Gastrocnemius medialis (tissue), 4 donors: ENCODE results near the gene CLDN34. TPM values are rescaled to one million over a fixed set of nuclear protein-coding genes. Genes with fewer than 3 reads are reported as not detected.

ENCODE experiments used
- ATAC-seq, 2 donors: fragments of 150-250 bp; one replicate each; pipeline ENCODE4 v1.9.1; 2016
- DNase-seq, 2 donors: peaks; one replicate each; pipeline ENCODE4 v3.0.0-alpha.2; 2019
- H3K27ac ChIP-seq, 4 donors: fragments of 200-600 bp; sonication (generic); 1 replicate in 1 of 4; 2 replicates in 3 of 4; pipeline ENCODE4 v1.5.1; 2016 to 2018; ENCODE audit warnings: mild to moderate bottlenecking in 2 of 4, moderate library complexity in 1 of 4
- H3K27me3 ChIP-seq, 3 donors: fragments of 200-600 bp; sonication (generic) in 2 of 3; 1 replicate in 1 of 3; 2 replicates in 2 of 3; pipeline versions ENCODE4 v1.5.1 to v1.6.0; 2016 to 2019; ENCODE audit warnings: mild to moderate bottlenecking in 1 of 3, moderate library complexity in 1 of 3
- H3K36me3 ChIP-seq, 2 donors: fragments of 200-600 bp; sonication (generic) in 1 of 2; one replicate each; pipeline ENCODE4 v1.5.1; 2017 to 2018
- H3K4me1 ChIP-seq, 2 donors: fragments of 200-600 bp; sonication (generic) in 1 of 2; one replicate each; pipeline ENCODE4 v1.5.1; 2016 to 2017; ENCODE audit warnings: mild to moderate bottlenecking in 2 of 2
- H3K4me3 ChIP-seq, 4 donors: fragments of 200-600 bp; sonication (generic) in 3 of 4; 1 replicate in 1 of 4; 2 replicates in 3 of 4; pipeline ENCODE4 v1.5.1; 2016 to 2019; ENCODE audit warnings: mild to moderate bottlenecking in 2 of 4
- H3K9me3 ChIP-seq, 3 donors: fragments of 200-600 bp; sonication (generic) in 2 of 3; 1 replicate in 1 of 3; 2 replicates in 2 of 3; pipeline ENCODE4 v1.5.1; 2016 to 2019
- CTCF ChIP-seq, 5 experiments: fragments of 450-650 bp in 3 of 5; fragments of 200-600 bp in 2 of 5; sonication (generic) in 2 of 5; IDR thresholded peaks in 4 of 5; conservative IDR thresholded peaks in 1 of 5; 1 replicate in 4 of 5; 2 replicates in 1 of 5; pipeline ENCODE4 v1.5.1; 2016 to 2019; ENCODE audit warnings: antibody characterized with exemption in 5 of 5, mild to moderate bottlenecking in 3 of 5, moderate library complexity in 3 of 5
- POLR2A ChIP-seq, 2 donors: fragments of 450-650 bp; IDR thresholded peaks; one replicate each; pipeline ENCODE4 v1.6.1; 2017; ENCODE audit warnings: antibody characterized with exemption in 2 of 2, mild to moderate bottlenecking in 2 of 2, moderate library complexity in 2 of 2
- in situ Hi-C, 4 donors: fragments of 200-750 bp; cut with MboI; loops; one replicate each; pipeline versions ENCODE4 v1.15.0 to v1.8.0; 2017; ENCODE audit warnings: low sequenced_read_pairs in 4 of 4
- intact Hi-C: fragments of 100-400 bp; cut with DNase I; formaldehyde crosslinking; loops from one replicate; pipeline ENCODE4 v1.15.1; 2023; ENCODE audit warnings: low total_unique reads
- total RNA-seq, 4 donors: library from RNA; depleted of rRNA; stranded (reverse); fragments of >200 nt; gene quantifications; one replicate each; pipeline versions ENCODE4 v1.1.0 to v1.2.3, GENCODE V29; 2016

Gene CLDN34
- total RNA-seq, 4 donors from 2014 or later: not detected

- ATAC-seq (no peak), DNase-seq (no peak)
- intact Hi-C loops: loop anchor here (5.0 to 10.0 kb wide), 3 partner anchors 70 to 1513 kb away; no protein-coding TSS in a partner anchor
- TF ChIP-seq POLR2A (IDR thresholded peaks at IDR 0.05) (no peak), CTCF (IDR thresholded peaks at IDR 0.05 in 4 of 5, conservative IDR thresholded peaks at IDR 0.05 in 1 of 5) (no peak)
- H3K4me1 ChIP-seq: no peaks in the 10 kb centered on the region
- no peaks in the 10 kb centered on the region for H3K36me3 ChIP-seq
- no peaks in the 10 kb centered on the region for H3K9me3 ChIP-seq
- in situ Hi-C loops: no loop called here
- H3K4me3 ChIP-seq: no peak overlapping the region
- H3K27ac ChIP-seq: peak overlapping the region in 1 of 4 donors; percentile 41
- no peaks in the 10 kb centered on the region for H3K27me3 ChIP-seq
These were observed 44.8 kb downstream of the CLDN34 start for GRCh38 chrX:10011991-10012390.

GRCh38 chrX:10014462-10015354 lies 47.5 kb downstream of the CLDN34 start:
- in situ Hi-C loops (no loop called here), intact Hi-C loops (loop anchor here (5.0 to 10.0 kb wide), 4 partner anchors 38 to 1510 kb away; no protein-coding TSS in a partner anchor)
- peak; percentile 65 to 75 for DNase-seq
- no peaks in the 10 kb centered on the region for H3K9me3 ChIP-seq
- TF ChIP-seq CTCF (IDR thresholded peaks at IDR 0.05 in 4 of 5, conservative IDR thresholded peaks at IDR 0.05 in 1 of 5) (no peak), POLR2A (IDR thresholded peaks at IDR 0.05) (peak; percentile 63 to 68)
- H3K4me3 ChIP-seq: peak overlapping the region; percentile 45 to 78 (median 68)
- no peaks in the 10 kb centered on the region for H3K27me3 ChIP-seq
- peak; percentile 84 to 87 for ATAC-seq
- H3K36me3 ChIP-seq: no peaks in the 10 kb centered on the region
- no peaks in the 10 kb centered on the region for H3K4me1 ChIP-seq
- peak overlapping the region; percentile 81 to 86 (median 84) for H3K27ac ChIP-seq

GRCh38 chrX:10015355-10015722 lies 48.2 kb downstream of the CLDN34 start:
- Histone ChIP-seq H3K27me3 (no peaks in the 10 kb centered on the region), H3K4me1 (no peaks in the 10 kb centered on the region), H3K36me3 (no peaks in the 10 kb centered on the region), H3K27ac (peak overlapping the region in 3 of 4 donors; percentile 77 to 83 (median 81)), H3K4me3 (peak overlapping the region in 2 of 4 donors; percentile 55 to 78), H3K9me3 (no peaks in the 10 kb centered on the region)
- peak; percentile 25 to 31 for ATAC-seq
- TF ChIP-seq CTCF (IDR thresholded peaks at IDR 0.05 in 4 of 5, conservative IDR thresholded peaks at IDR 0.05 in 1 of 5): no peak
- DNase-seq: no peak
- intact Hi-C loops (loop anchor here (5.0 to 10.0 kb wide), 2 partner anchors 37 to 1509 kb away; no protein-coding TSS in a partner anchor), in situ Hi-C loops (no loop called here)

- no peaks in the 10 kb centered on the region for H3K27me3 ChIP-seq
- intact Hi-C loops (loop anchor here (5.0 to 10.0 kb wide), 2 partner anchors 36 to 1509 kb away; no protein-coding TSS in a partner anchor), in situ Hi-C loops (no loop called here)
- no peaks in the 10 kb centered on the region for H3K9me3 ChIP-seq
- ATAC-seq: peak; percentile 17 to 23
- peak in 1 of 2 donors; percentile 20 for DNase-seq
- peak overlapping the region; percentile 51 to 58 (median 55) for H3K4me3 ChIP-seq
- H3K36me3 ChIP-seq: no peaks in the 10 kb centered on the region
- TF ChIP-seq POLR2A (IDR thresholded peaks at IDR 0.05) (peak in 1 of 2 donors; percentile 31), CTCF (IDR thresholded peaks at IDR 0.05 in 4 of 5, conservative IDR thresholded peaks at IDR 0.05 in 1 of 5) (no peak)
- H3K27ac ChIP-seq: peak overlapping the region; percentile 76 to 77 (median 76)
- H3K4me1 ChIP-seq: peaks cover 0 to 3% of the 10 kb centered on the region in 2 donors
These were observed 48.8 kb downstream of the CLDN34 start for GRCh38 chrX:10015723-10016518.
